CD4-positive, alpha-beta T cell (primary cell): ENCODE data around the gene TIRAP. TPM values are rescaled to one million over a fixed set of nuclear protein-coding genes. Genes with fewer than 3 reads are reported as not detected.
A peak's percentile ranks its signal among the peaks of the same experiment; 100 is the strongest.

Source experiments
- ATAC-seq: fragments of 200-7000 bp; cut with Tn5 transposase; one replicate; pipeline ENCODE4 v1.10.0; 2022; ENCODE audit warnings: mild to moderate bottlenecking; ENCODE audit not compliant: poor library complexity
- CTCF ChIA-PET: fragments of 350-600 bp; sonication (Branson Sonifier 250); formaldehyde crosslinking; loops from one replicate; lab custom pipeline; 2021; ENCODE audit warnings: antibody characterized with exemption, inconsistent platforms; lab: Charles Lee
- POLR2A ChIA-PET: fragments of 350-600 bp; sonication (Branson Sonifier 250); formaldehyde crosslinking; loops from one replicate; lab custom pipeline; 2021; ENCODE audit warnings: antibody characterized with exemption, inconsistent platforms; lab: Charles Lee
- DNase-seq, 14 experiments: peaks; one replicate each; pipeline ENCODE4 v3.0.0-alpha.2; 2013 to 2020; ENCODE audit warnings: mixed read lengths in 2 of 14
- H3K27ac ChIP-seq, 2 donors: one replicate each; pipeline versions ENCODE4 v1.5.1 to v1.7.0; 2013; ENCODE audit warnings: low read length in 2 of 2, low read depth in 1 of 2, mild to moderate bottlenecking in 1 of 2
- H3K27me3 ChIP-seq, 2 experiments: 1 replicate in 1 of 2; 2 replicates in 1 of 2; pipeline versions ENCODE4 v1.6.1 to v1.7.0; 2013; ENCODE audit warnings: low read length in 2 of 2, control low read depth in 1 of 2, mild to moderate bottlenecking in 1 of 2, moderate library complexity in 1 of 2; ENCODE audit not compliant: insufficient read depth in 2 of 2, control insufficient read depth in 1 of 2
- H3K36me3 ChIP-seq: one replicate; pipeline ENCODE4 v1.6.1; 2013; ENCODE audit warnings: low read length, control low read depth; ENCODE audit not compliant: insufficient read depth
- H3K4me1 ChIP-seq: one replicate; pipeline ENCODE4 v1.6.1; 2013; ENCODE audit warnings: low read length, control low read depth; ENCODE audit not compliant: insufficient read depth
- H3K4me3 ChIP-seq: one replicate; pipeline ENCODE4 v1.5.1; 2013; ENCODE audit warnings: mild to moderate bottlenecking, low read length, moderate library complexity
- H3K9me3 ChIP-seq, 2 experiments: 1 replicate in 1 of 2; 2 replicates in 1 of 2; pipeline versions ENCODE4 v1.6.1 to v1.7.0; 2013; ENCODE audit warnings: low read length in 2 of 2, mild to moderate bottlenecking in 2 of 2, control low read depth in 1 of 2, moderate library complexity in 1 of 2; ENCODE audit not compliant: control insufficient read depth in 1 of 2, insufficient read depth in 1 of 2
- H3K27ac Mint-ChIP-seq: one replicate; pipeline ENCODE4 v1.8.0; 2020; ENCODE audit warnings: mixed read lengths
- H3K27me3 Mint-ChIP-seq: one replicate; pipeline ENCODE4 v1.8.0; 2021; ENCODE audit warnings: mixed read lengths
- H3K36me3 Mint-ChIP-seq: one replicate; pipeline ENCODE4 v1.8.0; 2021; ENCODE audit warnings: low read depth, mixed read lengths
- H3K4me1 Mint-ChIP-seq: one replicate; pipeline ENCODE4 v1.8.0; 2021; ENCODE audit warnings: low read depth, mixed read lengths
- H3K4me3 Mint-ChIP-seq: one replicate; pipeline ENCODE4 v1.8.0; 2020; ENCODE audit warnings: mild to moderate bottlenecking, mixed read lengths
- H3K9me3 Mint-ChIP-seq: one replicate; pipeline ENCODE4 v1.8.0; 2020; ENCODE audit warnings: mixed read lengths
- intact Hi-C, 2 experiments: fragments of 100-400 bp; cut with DNase I in 1 of 2; cut with micrococcal nuclease in 1 of 2; formaldehyde crosslinking; loops; one replicate each; pipeline versions ENCODE4 v1.15.1 to v1.9.0; 2023 to 2025; cut with DNase I, micrococcal nuclease
- total RNA-seq, 174 experiments: library from RNA in 2 of 174; stranded (reverse) in 2 of 174; gene quantifications; one replicate each; pipeline ENCODE4 v1.2.3 and lab custom pipeline; 2021 to 2026
- TF ChIP-seq, protein P1 (sequence below): fragments of 200-600 bp; IDR thresholded peaks from one replicate; pipeline ENCODE4 v1.8.0; 2022; ENCODE audit warnings: antibody characterized with exemption, mild to moderate bottlenecking

TIRAP gene
- total RNA-seq, 2 experiments from 2014 or later, result 7.7 to 7.9 TPM

DNA sequence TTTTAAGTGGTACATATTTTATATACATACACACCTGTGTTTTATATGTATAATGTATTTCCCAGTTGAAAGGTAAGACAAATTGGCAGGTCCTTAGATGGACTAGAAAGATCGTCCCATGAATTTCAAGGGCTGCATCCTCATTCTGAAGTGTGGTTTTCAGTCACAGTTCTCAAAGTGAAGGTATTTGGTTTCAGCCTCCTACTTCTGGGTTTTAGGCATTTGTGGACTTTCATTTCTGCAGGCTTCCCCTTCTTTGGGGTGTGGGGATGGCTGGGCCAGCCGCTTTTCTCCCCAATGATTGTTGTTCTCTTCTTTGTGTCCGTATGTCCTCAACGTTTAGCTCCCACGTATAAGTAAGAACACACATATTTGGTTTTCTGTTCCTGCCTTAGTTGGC is 30.9 kb downstream of the TIRAP start:
- Mint-ChIP-seq H3K4me1 (peaks cover 50% of the 10 kb centered on the region), H3K9me3 (peaks cover 4% of the 10 kb centered on the region), H3K27me3 (no peaks in the 10 kb centered on the region), H3K4me3 (no peak overlapping the region), H3K36me3 (peaks cover 79% of the 10 kb centered on the region), H3K27ac (no peak overlapping the region)
- ATAC-seq (no peak), DNase-seq (no peak)
- Histone ChIP-seq H3K36me3 (peaks cover 46% of the 10 kb centered on the region), H3K9me3 (no peaks in the 10 kb centered on the region), H3K4me1 (peaks cover 25% of the 10 kb centered on the region), H3K4me3 (no peak overlapping the region), H3K27ac (no peak overlapping the region), H3K27me3 (no peaks in the 10 kb centered on the region)
- ChIA-PET POLR2A (interaction anchor here (0.6 kb wide), 1 partner anchor 10 kb away, joined by 4 read pairs; the partner anchor contains the start of gene DCPS), CTCF (no interaction called here)
- TF ChIP-seq, protein P1, sequence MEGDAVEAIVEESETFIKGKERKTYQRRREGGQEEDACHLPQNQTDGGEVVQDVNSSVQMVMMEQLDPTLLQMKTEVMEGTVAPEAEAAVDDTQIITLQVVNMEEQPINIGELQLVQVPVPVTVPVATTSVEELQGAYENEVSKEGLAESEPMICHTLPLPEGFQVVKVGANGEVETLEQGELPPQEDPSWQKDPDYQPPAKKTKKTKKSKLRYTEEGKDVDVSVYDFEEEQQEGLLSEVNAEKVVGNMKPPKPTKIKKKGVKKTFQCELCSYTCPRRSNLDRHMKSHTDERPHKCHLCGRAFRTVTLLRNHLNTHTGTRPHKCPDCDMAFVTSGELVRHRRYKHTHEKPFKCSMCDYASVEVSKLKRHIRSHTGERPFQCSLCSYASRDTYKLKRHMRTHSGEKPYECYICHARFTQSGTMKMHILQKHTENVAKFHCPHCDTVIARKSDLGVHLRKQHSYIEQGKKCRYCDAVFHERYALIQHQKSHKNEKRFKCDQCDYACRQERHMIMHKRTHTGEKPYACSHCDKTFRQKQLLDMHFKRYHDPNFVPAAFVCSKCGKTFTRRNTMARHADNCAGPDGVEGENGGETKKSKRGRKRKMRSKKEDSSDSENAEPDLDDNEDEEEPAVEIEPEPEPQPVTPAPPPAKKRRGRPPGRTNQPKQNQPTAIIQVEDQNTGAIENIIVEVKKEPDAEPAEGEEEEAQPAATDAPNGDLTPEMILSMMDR, result no peak
- intact Hi-C loops, result loop anchor here in 1 of 2 experiments (10.0 kb wide), 1 partner anchor 681 kb away; no protein-coding TSS in a partner anchor

DNA sequence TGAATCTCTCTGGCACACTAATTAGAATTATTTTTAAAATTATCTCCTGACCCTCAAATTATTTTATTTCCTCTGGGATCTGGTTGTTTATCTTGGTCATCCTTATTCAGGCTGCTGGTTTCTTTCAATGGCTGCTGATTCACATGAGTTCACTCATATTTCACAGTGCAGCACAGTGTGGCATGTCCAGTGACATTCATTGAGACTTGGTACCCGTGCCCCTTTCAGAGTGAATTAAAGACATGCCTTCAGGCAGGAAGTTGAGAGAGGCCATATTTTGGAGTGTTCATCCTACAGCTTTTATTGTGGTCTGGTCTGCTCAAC is 34.5 kb downstream of the TIRAP start:
- intact Hi-C loops, result loop anchor here in 1 of 2 experiments (10.0 kb wide), 1 partner anchor 677 kb away; no protein-coding TSS in a partner anchor
- no peaks in the 10 kb centered on the region for H3K27me3 Mint-ChIP-seq
- peaks cover 28% of the 10 kb centered on the region for H3K4me1 ChIP-seq
- H3K9me3 ChIP-seq, result no peaks in the 10 kb centered on the region
- H3K9me3 Mint-ChIP-seq, result peaks cover 4% of the 10 kb centered on the region
- H3K27me3 ChIP-seq, result no peaks in the 10 kb centered on the region
- H3K27ac ChIP-seq, result peak overlapping the region in 1 of 2 donors; percentile 0
- H3K4me3 Mint-ChIP-seq, result peak overlapping the region; percentile 12
- H3K36me3 ChIP-seq, result peaks cover 20% of the 10 kb centered on the region
- H3K4me1 Mint-ChIP-seq, result peaks cover 53% of the 10 kb centered on the region
- H3K36me3 Mint-ChIP-seq, result peaks cover 64% of the 10 kb centered on the region
- POLR2A ChIA-PET, result interaction anchor here (0.9 to 1.7 kb wide), 2 partner anchors 13 to 34 kb away, joined by 3 to 10 read pairs; partner anchors contain the start of genes DCPS and TIRAP
- CTCF ChIA-PET, result no interaction called here
- H3K4me3 ChIP-seq, result no peak overlapping the region
- TF ChIP-seq, protein P1, result no peak
- DNase-seq (no peak), ATAC-seq (no peak)
- H3K27ac Mint-ChIP-seq, result peak overlapping the region; percentile 40

DNA sequence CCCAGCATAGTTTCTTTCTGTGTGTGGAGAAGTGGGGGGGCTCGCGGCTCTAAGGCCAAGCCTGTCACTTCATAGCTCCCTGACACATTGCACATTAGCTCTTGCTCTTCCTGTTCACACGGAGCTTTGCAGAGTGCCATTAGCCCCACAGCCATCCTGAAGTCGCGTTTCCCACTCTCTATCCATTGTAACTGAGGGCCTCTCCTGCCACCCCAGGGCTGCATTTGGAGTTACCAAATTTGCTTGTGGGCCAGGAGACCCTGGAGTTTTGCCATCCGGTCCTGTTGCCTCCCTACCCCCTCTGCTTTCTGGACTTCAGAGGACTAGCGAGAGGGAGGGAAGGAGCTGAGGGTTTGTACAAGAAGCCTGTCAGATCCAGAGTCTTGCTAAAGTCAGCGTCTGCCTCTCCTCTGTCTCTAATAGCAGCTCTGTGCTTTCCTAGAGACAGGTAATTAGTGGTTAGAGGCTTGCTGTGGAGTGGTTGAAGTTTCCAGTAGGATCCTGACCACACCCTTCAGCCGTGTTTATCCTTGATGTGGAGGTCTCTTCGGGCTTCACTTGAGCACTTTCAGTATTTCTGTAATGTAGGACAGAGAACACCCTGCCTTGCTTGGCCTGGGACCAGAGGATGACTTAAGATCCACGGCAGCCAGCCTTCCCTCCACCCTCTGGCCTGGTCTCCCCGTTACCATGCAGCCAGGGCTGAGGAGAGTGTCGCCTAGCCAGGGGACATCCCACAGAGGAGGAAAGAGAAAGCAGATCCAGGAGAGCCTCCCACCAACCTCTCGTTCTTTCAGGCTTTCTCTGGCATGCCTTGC is 35.1 kb downstream of the TIRAP start:
- peaks cover 28% of the 10 kb centered on the region for H3K4me1 ChIP-seq
- intact Hi-C loops, result loop anchor here in 1 of 2 experiments (10.0 kb wide), 1 partner anchor 677 kb away; no protein-coding TSS in a partner anchor
- H3K36me3 ChIP-seq, result peaks cover 16% of the 10 kb centered on the region
- no peak overlapping the region for H3K4me3 ChIP-seq
- H3K27ac ChIP-seq, result peak overlapping the region; percentile 0 to 50
- H3K36me3 Mint-ChIP-seq, result peaks cover 60% of the 10 kb centered on the region
- peaks cover 4% of the 10 kb centered on the region for H3K9me3 Mint-ChIP-seq
- no peaks in the 10 kb centered on the region for H3K27me3 Mint-ChIP-seq
- TF ChIP-seq, protein P1, result no peak
- ChIA-PET CTCF (interaction anchor here (1.4 kb wide), 1 partner anchor 8 kb away, joined by 9 read pairs; no protein-coding TSS in a partner anchor), POLR2A (interaction anchor here (0.9 to 1.7 kb wide), 4 partner anchors 12 to 35 kb away, joined by 3 to 11 read pairs (median 7); partner anchors contain the start of genes DCPS and TIRAP)
- peaks cover 53% of the 10 kb centered on the region for H3K4me1 Mint-ChIP-seq
- H3K4me3 Mint-ChIP-seq, result peak overlapping the region; percentile 12
- peak overlapping the region; percentile 40 for H3K27ac Mint-ChIP-seq
- ATAC-seq, result peak; percentile 39
- no peaks in the 10 kb centered on the region for H3K27me3 ChIP-seq
- H3K9me3 ChIP-seq, result no peaks in the 10 kb centered on the region
- peak in 6 of 14 experiments; percentile 16 to 52 (median 36) for DNase-seq
